K562 (cell line): ENCODE results near the gene KLHL15. TPM values are rescaled to one million over a fixed set of nuclear protein-coding genes. Genes with fewer than 3 reads are reported as not detected.

Source experiments
- ARID4B ChIP-seq: sonication (generic); formaldehyde crosslinking; IDR thresholded peaks from 2 replicates; pipeline ENCODE4 v1.8.0; 2022; ENCODE audit warnings: mild to moderate bottlenecking, missing genetic modification reagents
- JUN ChIP-seq, 2 experiments: sonication (generic) in 1 of 2; formaldehyde crosslinking in 1 of 2; IDR thresholded peaks; 2 replicates each; pipeline versions ENCODE4 v1.6.1 to v1.8.0; 2012 to 2022; ENCODE audit warnings: borderline replicate concordance in 2 of 2, mild to moderate bottlenecking in 2 of 2, improper control_type of control experiment in 1 of 2, low read depth in 1 of 2, low read length in 1 of 2, missing genetic modification reagents in 1 of 2
- MAX ChIP-seq: sonication (generic); formaldehyde crosslinking; IDR thresholded peaks from 2 replicates; pipeline ENCODE4 v1.9.0; 2022; ENCODE audit warnings: mild to moderate bottlenecking, missing genetic modification reagents
- polyA plus RNA-seq, 8 experiments: library from polyadenylated mRNA; depleted of rRNA in 4 of 8; stranded (reverse) in 5 of 8; unstranded in 3 of 8; fragments of >200 nt; fragmentation: Nextera tagmentation in 2 of 8; fragmentation: Illumina TruSeq in 1 of 8; extraction: Ambion mirVana in 2 of 8; extraction: Trizol in 1 of 8; gene quantifications; 2 replicates each; pipeline versions ENCODE4 v1.2.1 to v1.2.3, GENCODE V29; 2011 to 2014; ENCODE audit warnings: inconsistent platforms in 1 of 8, missing spikeins in 1 of 8
- total RNA-seq, 7 experiments: library from RNA; depleted of rRNA in 6 of 7; stranded (reverse); fragments of >200 nt in 6 of 7; fragmentation: Illumina TruSeq in 2 of 7; extraction: Trizol in 2 of 7; gene quantifications; 2 replicates each; pipeline versions ENCODE4 v1.2.1 to v1.2.3, GENCODE V29; 2011 to 2021; ENCODE audit warnings: low replicate concordance in 1 of 7

Gene KLHL15
- total and polyA plus RNA-seq, 9 of the 15 experiments (the other 6 are each of a cell fraction or from before 2014, with no cell fraction given) = 3.0 to 12.4 (median 7.6) TPM

- TF ChIP-seq JUN (IDR thresholded peaks at IDR 0.05; ENCODE audit: borderline replicate concordance, low read depth, low read length) = no peak
- TF ChIP-seq JUN (CRISPR knock-in tag; IDR thresholded peaks at IDR 0.05; ENCODE audit: borderline replicate concordance) = 0 out of 2 replicates have a peak, but pooled peaks have one; percentile 23
- TF ChIP-seq ARID4B = peak; percentile 69
- peak; percentile 48 for TF ChIP-seq MAX (CRISPR knock-in tag)
Measured at GRCh38 chrX:24024819-24025740, 1.9 kb downstream of the KLHL15 start (continued).
